ENCODE results near the gene CEACAM21. TPM values are rescaled to one million over a fixed set of nuclear protein-coding genes. Genes with fewer than 3 reads are reported as not detected.

Gene CEACAM21
- total RNA-seq, 6 experiments from 2014 or later, result not detected

GRCh38 chr19:41584931-41585330, 9.0 kb downstream of the CEACAM21 start:
- Mint-ChIP-seq H3K9me3 (peaks cover 33% of the 10 kb centered on the region), H3K36me3 (ENCODE audit: low read depth) (peaks cover 6% of the 10 kb centered on the region), H3K4me1 (ENCODE audit: low read depth) (no peaks in the 10 kb centered on the region), H3K4me3 (no peak overlapping the region), H3K27me3 (ENCODE audit: insufficient read depth) (peaks cover 6% of the 10 kb centered on the region), H3K27ac (no peak overlapping the region)
- no peak for DNase-seq
- TF ChIP-seq CTCF (IDR thresholded peaks at IDR 0.05), result no peak

DNA sequence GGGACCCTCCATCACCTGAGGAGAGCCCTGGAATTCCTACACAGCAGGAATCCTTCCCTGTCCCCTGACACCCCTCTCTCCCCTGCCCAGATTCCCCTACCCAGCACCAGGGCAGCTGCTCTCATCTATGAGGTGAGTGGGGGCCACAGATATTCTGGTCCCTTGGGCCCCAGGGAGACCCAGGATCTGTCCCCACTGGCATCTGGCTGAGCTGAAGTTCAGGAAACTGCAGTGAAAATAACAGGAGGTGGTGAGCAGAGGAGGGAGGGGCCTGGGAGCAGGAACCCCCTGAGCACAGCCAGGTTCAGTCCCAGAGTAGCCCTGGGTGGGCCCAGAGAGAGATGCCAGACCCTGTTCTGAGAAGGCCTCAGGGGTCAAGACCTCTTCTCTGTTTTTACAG, 10.1 kb downstream of the CEACAM21 start:
- Mint-ChIP-seq H3K9me3 (peaks cover 28% of the 10 kb centered on the region), H3K27me3 (ENCODE audit: insufficient read depth) (peaks cover 9% of the 10 kb centered on the region), H3K36me3 (ENCODE audit: low read depth) (peaks cover 6% of the 10 kb centered on the region), H3K4me3 (no peak overlapping the region), H3K4me1 (ENCODE audit: low read depth) (no peaks in the 10 kb centered on the region), H3K27ac (no peak overlapping the region)
- no peak for TF ChIP-seq CTCF (IDR thresholded peaks at IDR 0.05)
- no peak for DNase-seq

DNA sequence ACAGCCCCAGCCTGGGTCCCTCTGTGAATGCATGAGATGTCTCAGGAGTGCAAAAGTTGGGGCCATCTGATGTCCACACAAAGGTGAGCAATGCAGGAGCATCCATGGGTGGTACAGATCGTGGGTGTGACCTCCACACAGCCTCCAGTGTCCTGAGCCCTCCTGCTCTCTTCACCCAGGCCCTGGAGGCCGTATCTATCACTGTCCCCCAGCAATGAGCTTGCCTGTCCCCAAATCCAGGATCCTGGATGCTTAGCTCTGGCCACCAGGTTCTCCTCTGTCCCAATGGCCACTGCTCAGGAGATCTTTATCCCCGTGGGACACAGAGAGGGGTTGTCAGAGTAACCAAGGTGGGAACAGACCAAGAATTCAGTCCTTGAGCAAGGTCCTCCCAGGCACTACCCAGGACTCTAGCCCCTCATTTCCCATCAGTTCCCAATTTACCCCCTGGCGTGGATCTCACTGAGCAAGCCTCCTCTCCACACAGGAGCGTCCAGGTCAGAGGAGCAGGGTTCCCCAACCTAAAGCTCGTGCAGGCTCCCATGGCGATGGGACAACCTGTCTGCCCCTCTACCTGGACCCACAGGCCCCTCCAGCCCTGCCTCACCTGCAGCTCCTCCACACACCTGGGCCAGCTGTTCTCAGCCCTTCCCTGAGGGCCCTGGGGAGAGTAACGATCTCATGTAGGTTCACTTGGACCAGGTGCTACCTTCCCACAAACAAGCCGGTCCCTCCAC, 11.3 kb downstream of the CEACAM21 start:
- no peak for DNase-seq
- Mint-ChIP-seq H3K4me1 (ENCODE audit: low read depth) (no peaks in the 10 kb centered on the region), H3K9me3 (peaks cover 17% of the 10 kb centered on the region), H3K27me3 (ENCODE audit: insufficient read depth) (peaks cover 9% of the 10 kb centered on the region), H3K4me3 (no peak overlapping the region), H3K27ac (no peak overlapping the region), H3K36me3 (ENCODE audit: low read depth) (peaks cover 6% of the 10 kb centered on the region; the same call in 1 of the 2 replicates)
- no peak for TF ChIP-seq CTCF (IDR thresholded peaks at IDR 0.05)

DNA sequence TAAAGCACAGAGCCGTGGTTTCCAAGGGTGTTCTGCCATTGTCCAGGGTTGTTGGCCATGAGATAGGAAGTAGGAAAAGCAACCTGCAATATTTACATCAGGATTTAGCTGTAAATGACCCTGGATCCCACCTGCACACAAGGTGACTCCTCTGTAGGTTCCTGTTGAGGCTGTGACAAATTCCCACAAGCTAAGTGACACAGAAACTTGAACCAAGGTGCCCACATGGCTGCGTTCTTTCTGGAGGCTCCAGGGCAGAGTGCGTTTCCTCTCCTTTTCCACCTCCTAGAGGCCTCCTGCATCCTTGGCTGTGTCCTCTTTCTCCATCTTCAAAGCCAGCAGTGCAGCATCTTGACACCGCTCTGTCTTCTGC, 11.9 kb downstream of the CEACAM21 start:
- no peak for DNase-seq
- peaks cover 5% of the 10 kb centered on the region; the same call in 1 of the 2 replicates for H3K36me3 Mint-ChIP-seq (ENCODE audit: low read depth)
- H3K27ac Mint-ChIP-seq, result no peak overlapping the region
- no peaks in the 10 kb centered on the region for H3K4me1 Mint-ChIP-seq (ENCODE audit: low read depth)
- peaks cover 9% of the 10 kb centered on the region for H3K27me3 Mint-ChIP-seq (ENCODE audit: insufficient read depth)
- TF ChIP-seq CTCF (IDR thresholded peaks at IDR 0.05), result no peak
- peaks cover 13% of the 10 kb centered on the region for H3K9me3 Mint-ChIP-seq
- no peak overlapping the region for H3K4me3 Mint-ChIP-seq

DNA sequence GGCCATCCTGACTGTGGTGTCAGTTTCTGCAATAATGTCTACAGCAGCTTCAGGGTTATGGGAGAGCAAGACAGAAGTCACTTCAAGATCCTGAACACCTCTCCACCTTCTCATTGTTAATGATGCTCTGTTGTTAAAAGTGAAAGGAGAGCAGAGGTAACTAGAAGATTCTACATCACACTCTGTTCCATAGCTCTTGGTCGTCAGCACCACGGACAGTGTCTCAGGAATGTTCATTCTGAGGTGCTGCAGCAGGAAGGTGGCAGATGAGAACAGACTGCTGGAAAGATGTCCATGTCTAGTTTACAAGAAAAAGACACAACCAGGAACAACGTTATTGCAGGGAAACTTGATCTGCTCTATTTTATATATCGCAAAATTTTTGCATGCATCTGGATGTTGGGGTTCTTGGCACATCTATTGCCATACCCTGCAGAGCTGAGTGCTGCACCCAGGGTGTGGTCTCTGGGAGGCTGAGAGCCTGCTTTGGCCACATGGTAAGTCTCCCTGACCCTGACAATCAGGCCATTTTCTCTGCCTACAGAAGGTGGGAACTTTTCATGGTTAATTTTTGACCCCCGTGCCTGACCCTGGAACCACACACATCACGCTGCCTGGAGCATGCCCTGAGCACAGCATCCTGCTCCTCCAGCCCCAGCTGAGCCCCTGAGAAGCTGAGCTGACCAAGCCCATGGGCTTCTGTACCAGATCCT, 12.7 kb downstream of the CEACAM21 start:
- peak; percentile 18 for DNase-seq

More for the DNA sequence above, 12.7 kb downstream of the CEACAM21 start:
- Mint-ChIP-seq H3K9me3 (peaks cover 4% of the 10 kb centered on the region), H3K4me1 (ENCODE audit: low read depth) (no peaks in the 10 kb centered on the region), H3K27ac (no peak overlapping the region), H3K4me3 (no peak overlapping the region), H3K36me3 (ENCODE audit: low read depth) (no peaks in the 10 kb centered on the region), H3K27me3 (ENCODE audit: insufficient read depth) (peaks cover 9% of the 10 kb centered on the region)
- no peak for TF ChIP-seq CTCF (IDR thresholded peaks at IDR 0.05)
